Activated CD8-positive, alpha-beta memory T cell treated with anti-CD3 and anti-CD28 coated beads, Interleukin-2, amount 50 U/mL, for 1 hour (primary cell): Measurements from ENCODE around the gene HERC4.

Experiments
- DNase-seq: peaks from one replicate; pipeline ENCODE4 v3.0.0-alpha.2; 2020; ENCODE audit errors: extremely low read depth

The HERC4 gene

DNA sequence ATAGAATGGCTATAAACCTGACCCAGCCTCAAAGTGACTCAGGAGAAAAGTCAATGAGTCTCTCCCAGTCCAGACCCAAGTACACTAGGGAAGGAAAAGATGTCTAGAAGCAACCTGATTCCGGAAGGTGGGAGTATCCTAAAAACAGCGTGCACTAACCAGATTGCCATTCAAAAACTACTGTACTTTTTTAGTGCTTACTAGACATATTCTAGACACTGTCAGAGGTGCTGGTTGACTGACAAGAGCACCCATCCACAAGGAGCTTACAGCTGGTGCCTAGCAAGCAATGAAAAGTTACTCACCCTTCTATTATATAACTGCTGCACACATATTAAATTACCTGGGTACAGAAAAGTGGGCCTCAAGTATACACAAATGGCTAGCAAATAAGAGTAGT, 109.6 kb downstream of the HERC4 start:
- DNase-seq: no peak

DNA sequence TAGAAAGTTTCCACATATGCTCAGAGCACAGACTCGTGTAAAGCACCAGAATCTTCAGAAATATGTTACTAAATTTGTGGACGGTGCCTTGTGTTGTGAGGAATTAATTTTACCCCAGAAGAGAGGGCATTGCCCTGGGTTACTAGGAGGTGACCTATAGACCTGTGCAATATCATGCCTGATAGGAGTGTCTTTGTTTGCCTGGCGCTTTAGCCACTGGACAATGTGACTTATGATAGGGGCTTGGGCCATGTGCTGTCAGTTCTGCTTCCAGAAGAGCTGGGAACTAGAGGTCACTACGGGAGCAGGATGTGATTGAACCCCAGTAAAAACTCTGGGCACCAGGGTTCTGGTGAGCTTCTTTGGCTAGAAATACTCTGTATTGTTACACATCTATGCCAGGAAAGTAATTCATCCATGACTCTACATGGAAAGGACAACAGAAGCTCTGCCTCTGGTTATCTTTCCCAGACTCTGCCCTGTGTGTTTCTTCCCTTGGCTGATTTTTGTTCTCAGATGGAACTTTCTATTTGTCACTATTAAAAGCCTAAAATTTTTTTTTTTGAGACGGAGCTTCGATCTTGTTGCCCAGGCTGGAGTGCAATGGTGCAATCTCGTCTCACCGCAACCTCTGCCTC, 115.1 kb downstream of the HERC4 start:
- DNase-seq: no peak

DNA sequence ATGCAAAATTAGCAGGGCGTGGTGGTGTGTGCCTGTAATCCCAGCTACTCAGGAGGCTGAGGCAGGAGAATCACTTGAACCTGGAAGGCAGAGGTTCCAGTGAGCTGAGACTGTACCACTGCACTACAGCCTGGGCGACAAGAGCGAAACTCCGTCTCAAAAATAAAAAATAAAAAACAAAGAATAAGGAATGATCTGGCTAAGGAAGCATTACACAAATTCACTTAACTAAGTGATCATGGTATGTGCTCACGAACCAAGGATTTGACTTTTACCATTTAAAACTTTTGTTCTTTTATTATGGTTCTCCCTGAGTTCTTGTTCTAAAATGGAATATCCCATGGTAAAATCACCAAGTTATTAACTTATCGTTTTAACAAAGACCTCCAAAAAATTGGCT, 119.5 kb downstream of the HERC4 start:
- no peak for DNase-seq

DNA sequence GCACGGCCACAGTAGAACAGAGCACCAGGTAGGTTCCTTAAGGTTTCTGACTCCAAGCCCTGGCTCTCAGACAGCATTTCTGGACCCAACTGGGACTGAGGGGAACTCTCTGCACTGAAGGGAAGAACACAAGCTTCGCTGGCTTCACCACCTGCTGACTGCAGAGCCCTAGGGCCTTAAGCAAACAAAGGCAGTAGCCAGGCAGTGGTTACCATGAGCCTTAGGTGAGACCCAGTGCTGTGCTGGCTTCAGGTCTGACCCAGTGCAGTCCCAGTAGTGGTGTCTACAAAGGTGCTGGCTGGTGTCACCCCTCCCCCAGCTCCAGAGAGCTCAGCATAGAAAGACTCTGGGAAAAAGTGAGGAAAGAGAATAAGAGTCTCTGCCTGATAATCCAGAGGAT, 131.2 kb downstream of the HERC4 start:
- DNase-seq: no peak

DNA sequence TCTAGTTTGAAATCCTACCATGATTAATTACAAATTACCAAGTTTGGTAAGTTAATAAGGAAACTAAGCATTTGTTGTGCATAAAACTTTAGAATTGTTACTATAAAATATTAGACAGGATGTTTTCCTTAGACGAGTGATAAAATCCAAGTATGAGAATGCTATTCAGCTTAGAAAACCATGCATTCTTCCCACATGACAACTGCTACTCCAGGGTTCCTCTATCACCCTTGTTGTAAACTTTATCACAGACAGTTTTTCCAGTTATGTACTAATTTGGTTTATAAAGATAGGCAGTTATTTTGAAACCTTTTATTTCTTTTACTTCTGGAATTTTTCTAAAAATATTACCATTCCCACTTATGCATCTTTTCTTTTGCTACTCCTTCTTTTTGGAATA, 138.7 kb downstream of the HERC4 start:
- DNase-seq: no peak

DNA sequence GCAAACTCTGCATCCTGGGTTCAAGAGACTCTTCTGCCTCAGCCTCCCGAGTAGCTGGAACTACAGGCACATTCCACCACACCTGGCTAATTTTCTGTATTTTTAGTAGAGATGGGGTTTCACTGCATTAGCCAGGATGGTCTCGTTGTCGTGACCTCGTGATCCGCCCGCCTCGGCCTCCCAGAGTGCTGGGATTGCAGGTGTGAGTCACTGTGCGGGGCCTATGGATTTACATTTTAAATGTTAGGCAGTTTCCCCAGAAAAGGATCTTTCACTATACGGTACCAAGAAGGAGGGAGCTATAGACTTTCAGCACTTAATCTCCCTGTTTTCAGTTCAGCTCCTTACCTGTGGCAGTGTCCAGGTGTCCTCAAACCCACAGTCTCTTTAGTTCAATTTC, 139.9 kb downstream of the HERC4 start:
- DNase-seq: no peak

DNA sequence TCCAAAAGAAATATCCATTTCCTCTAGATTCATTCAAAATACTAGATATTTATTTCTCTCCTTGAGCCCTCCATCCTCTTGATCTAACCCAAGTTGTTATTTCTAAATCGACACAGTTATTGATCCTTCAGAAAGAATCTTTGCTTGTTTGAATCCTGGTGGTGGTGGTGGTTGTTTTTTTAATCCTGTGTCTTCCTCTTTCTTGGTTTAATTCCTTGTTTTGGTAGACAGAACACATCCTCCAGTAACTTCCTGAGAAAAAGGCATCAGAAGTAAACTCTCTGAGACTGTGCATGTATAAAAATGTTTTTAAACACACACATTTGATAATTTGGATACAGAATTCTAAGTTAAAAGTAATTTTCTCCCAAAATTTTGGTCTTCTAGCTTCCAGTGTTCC, 140.7 kb downstream of the HERC4 start:
- no peak for DNase-seq

DNA sequence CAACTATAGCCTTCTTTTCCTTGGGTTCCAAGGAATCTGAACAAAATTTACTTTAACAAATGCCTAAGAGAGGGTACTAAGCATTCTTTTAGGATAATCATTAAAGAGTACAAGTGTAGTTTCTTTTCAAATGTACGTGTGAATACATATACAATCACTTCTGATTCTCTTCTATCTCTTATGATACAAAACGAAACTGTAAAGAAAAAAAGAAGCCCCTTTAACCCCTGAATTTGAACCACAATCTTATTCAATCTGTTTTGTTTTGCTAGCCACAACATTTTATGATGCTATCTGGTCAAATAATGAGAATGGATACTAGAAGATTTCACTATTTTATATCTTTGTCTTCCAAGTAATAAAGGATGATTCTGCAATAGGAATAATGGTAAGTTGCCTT, 141.9 kb downstream of the HERC4 start:
- no peak for DNase-seq

DNA sequence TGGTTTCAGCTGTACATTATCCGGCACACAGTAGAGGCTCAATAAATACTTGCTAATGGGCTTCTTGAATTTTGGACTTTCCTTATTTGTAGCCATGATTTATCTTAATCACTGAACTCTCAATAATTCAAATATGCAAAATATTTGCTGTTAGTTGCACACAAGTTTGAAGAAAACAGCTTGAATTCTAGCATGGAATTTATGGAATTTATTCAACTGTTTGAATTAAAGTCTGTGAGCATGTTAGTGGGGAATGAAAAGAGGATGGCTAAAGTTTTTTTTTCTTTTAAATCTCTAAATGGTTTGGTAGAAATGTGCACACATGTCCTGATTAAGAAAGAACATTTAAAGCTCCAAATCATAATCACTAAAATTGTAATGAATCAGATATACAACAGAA, 148.1 kb downstream of the HERC4 start:
- no peak for DNase-seq

DNA sequence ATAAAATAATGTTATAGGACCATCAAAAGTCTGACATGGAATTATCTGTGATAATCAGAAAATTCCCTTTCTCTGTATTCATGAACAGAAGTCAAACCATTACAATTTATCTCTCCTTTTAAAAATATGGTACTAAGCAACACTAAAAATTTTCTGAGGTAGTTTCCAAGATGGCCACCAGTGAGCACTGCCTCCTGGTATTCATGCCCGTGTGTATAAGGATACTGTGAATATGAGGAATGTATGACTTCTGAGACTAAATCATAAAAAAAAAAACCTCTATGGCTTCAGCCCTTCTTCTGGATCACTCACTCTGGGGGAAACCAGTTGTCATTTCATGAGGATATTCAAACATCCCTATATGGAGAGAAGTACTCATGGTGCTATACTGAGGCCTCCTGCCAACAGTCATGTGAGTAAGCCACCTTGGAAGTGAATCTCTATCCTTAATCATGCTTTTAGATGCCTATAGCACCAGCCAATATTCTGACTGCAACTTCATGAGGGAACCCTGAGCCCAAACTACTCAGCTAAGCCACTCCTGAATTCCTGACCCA, 149.6 kb downstream of the HERC4 start:
- DNase-seq: no peak

DNA sequence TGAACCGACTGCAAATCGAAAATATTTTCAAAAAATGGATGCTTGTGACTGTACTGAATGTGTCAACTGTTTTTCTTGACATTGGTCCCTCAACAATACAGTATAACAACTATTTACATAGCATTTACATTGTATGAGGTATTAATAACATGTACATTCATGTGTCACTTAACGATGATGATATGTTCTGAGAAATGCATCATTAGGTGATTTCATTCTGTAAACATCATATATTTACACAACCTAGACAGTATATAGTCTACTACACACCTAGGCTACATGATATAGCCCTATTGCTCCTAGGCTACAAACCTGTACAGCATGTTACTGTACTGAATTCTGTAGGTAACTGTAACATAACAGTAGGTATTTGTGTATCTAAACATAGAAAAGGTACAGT, 150.9 kb downstream of the HERC4 start:
- DNase-seq: no peak

DNA sequence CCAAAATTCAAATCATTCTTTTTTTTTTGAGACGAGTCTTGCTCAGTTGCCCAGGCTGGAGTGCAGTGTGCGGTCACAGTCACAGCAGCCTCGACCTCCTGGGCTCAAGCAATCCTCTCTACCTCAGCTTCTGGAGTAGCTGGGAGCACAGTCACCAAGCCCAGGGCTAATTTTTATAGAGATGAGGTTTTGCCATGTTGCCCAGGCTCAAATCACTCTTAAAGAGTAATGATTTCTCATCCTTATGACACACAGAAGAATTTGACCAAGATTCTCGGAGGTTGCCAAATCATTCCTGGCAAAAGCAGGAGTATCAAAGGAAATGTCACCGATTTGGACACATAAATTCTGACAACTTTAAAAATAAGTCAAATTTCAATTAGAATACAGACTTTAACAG, 151.5 kb downstream of the HERC4 start:
- DNase-seq: no peak

DNA sequence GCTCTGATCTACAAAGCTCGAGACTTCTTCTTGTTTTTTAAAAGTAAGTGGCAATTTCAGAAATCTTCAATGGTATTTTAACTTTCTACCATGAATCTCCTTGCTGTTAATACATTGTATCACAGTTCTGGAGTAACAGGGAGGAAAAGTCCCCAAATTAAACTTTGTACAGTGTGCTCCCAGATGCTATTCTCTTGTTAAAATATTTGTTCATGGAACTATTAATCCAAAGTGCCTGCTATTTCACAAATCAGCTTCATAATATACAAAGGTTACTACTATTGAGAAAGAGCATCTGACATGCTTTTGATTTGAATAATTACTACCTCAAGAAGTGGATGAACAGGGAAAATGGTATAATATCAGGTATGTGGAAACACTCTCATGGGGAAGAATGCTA, 154.0 kb downstream of the HERC4 start:
- no peak for DNase-seq

DNA sequence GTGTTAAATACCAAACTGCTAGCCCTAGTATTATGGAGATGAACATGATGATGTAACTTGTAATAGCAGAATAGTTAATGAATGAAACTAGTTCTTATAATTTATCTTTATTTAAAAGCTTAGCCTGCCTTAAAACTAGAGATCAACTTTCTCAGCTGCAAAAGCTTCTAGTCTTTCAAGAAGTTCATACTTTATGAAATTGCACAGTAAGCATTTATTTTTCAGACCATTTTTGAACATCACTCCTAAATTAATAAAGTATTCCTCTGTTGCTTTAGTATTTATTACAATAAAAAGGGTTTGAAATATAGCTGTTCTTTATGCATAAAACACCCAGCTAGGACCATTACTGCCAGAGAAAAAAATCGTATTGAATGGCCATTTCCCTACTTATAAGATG, 157.4 kb downstream of the HERC4 start:
- DNase-seq: no peak

DNA sequence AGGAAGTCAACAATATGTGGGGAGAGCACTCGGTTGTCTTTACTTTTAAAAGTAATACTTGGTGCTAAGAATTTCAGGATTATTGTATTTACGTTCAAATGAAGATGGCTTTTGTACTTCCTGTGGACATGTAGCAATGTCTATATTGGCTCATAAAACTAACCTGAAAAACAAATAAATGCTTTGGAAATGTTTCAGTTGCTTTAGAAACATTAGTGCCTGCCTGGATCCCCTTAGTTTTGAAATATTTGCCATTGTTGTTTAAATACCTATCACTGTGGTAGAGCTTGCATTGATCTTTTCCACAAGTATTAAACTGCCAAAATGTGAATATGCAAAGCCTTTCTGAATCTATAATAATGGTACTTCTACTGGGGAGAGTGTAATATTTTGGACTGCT, 157.9 kb downstream of the HERC4 start:
- DNase-seq: no peak

DNA sequence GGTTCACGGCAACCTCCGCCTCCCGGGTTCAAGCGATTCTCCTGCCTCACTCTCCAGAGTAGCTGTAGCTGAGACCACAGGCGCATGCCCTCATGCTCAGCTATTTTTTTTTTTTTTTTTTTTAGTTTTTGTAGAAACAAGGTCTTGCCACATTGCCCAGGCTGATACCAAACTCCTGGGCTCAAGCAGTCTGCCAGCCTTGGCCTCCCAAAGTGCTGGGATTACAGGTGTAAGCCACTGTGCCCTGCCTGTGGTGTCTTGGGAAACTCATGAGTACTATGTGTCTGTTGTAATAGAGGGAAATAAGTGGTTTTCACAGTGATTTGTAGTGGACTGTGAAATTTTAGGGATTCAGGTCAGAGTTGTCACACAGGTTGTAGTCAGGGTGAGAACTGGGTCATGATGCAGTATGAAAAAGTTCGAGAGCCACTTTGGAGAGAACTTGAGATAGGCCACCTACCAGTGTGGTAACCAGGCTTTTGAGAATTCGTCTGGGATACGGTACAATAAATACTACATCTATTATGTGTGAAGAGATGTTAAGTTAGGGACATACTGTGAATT, 160.2 kb downstream of the HERC4 start:
- DNase-seq: no peak

DNA sequence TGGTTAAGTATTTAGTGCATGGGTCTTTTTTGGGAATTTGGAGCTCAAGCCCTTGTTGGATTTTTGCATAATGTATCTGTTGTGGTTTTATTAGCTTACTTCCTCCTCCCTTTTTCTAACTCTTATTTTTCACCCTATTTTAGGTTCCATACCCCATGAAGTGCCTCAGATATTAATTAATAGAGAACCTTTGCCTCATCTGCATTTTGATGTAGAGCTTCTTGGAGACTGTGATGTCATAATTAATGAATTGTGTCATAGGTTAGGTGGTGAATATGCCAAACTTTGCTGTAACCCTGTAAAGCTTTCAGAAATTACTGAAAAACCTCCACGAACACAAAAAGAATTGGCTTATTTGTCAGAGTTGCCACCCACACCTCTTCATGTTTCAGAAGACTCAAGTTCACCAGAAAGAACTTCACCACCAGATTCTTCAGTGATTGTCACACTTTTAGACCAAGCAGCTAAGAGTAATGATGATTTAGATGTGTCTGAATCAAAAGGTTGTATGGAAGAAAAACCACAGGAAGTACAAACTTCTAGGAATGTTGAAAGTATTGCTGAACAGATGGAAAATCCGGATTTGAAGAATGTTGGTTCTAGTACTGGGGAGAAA, 162.6 kb downstream of the HERC4 start:
- no peak for DNase-seq

DNA sequence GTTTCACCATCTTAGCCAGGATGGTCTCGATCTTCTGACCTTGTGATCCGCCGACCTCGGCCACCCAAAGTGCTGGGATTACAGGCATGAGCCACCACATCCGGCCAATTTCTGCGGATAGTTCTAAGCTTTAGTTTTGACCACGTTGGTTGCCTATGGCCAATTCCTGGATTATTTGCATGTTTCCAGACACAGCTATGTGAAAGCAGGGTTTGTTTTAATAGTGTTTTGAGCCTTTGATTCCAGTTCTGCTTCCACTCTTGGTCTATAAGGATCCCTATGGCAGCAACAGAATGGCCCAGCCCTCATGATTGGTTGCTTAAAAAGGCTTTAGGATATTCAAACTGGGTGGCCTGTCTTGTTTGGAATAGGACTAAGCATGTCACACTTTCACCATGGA, 171.5 kb downstream of the HERC4 start:
- no peak for DNase-seq

DNA sequence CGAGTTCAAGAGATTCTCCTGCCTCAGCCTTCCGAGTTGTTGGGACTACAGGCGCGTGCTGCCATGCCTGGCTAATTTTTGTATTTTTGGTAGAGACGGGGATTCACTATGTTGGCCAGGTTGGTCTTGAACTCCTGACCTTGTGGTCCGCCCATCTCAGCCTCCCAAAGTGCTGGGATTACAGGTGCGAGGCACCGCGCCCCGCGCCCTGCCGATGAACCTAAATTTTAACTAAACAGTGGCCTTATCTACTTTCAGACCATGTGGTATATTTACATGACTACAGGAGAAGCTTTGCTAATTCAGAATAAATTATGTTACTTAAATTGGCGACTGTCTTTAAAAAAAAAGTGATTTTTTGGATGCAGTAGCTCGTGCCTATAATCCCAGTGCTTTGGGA, 181.4 kb downstream of the HERC4 start:
- DNase-seq: no peak

DNA sequence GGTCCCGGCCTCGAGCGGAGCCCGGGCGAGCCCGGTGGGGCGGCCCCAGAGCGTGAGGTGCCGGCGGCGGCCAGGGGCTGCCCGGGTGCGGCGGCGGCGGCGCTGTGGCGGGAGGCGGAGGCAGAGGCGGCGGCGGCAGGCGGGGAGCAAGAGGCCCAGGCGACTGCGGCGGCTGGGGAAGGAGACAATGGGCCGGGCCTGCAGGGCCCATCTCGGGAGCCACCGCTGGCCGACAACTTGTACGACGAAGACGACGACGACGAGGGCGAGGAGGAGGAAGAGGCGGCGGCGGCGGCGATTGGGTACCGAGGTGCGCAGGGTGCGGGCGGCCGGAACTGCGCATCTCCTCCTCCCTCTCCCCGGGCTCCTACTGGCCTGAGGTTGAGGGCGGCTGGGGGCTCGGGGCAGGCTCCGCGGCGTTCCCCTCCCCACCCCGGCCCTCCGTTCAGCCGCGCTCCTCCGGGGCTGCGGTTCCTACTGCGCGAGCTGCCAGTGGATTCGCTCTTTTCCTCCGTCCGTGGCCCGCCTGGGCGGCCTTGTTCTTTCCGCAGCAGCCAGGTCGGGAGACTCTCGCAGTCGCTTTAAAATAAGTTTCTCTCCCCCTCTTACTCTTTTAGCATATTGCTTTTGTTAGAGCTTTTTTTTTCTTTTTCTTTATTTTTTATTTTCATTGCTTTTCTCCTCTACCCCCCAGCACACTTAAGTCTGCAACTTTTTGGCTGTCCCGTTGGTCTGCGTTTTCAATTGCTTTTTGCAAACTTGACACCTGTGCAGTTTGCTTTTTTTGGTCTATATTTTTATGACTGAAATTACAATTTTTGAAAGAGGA, 190.0 kb downstream of the HERC4 start:
- peak; percentile 26 for DNase-seq

DNA sequence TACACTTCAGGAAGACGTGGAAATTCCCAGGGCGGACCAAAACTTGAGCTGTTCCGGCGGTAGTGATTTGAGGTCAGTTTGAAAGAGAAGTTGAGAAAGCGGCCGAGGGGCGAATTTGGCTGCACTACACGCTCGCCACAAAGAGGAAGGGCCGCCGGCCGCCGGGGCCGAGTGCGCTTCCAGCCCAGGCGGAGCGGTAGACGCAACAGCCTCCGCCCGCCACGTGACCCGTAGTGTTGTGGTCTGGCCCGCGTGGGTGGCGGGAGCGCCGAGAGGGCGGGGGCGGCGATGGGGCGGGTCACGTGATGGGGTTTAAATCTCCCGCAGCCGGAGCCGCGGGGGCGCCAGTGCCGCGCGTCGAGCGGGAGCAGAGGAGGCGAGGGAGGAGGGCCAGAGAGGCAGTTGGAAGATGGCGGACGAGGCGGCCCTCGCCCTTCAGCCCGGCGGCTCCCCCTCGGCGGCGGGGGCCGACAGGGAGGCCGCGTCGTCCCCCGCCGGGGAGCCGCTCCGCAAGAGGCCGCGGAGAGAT, 190.7 kb downstream of the HERC4 start, which contains the start of gene SIRT1:
SIRT1 (plus strand) TSS at position 344 of the 529 bp plus-strand sequence; CDS start at position 410, 66 bp downstream.
- DNase-seq: peak; percentile 84

DNA sequence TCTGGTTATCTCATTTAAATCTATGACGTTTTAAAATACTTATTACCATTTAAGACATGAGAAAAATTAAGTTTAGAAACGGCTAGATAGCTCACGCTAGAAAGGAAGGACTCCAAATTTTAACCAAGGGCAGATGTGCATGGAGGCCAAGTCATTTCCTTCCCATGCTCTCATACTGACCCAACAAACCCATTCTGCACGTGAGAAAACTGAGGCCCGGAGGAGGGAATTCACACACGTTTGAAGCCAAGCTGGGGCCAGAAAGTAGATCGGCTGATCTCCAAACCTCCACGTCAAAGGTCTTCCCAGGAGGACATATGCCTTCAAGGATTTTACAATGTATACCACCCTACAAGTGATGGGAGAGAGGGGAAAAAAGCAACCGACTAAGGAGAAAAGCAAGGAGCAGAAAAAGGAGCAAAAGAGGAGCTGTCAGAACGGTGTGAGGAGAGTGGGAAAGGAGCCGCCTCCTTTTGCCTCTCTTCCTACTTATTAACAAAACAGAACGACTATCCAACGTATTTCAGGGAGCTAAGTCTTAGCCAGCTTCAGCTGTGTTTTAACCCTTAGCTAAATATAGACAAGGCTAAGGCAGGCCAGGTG, 191.3 kb downstream of the HERC4 start:
- no peak for DNase-seq
